Caco-2 (cell line): ENCODE measurements around the gene MTAP. TPM values are rescaled to one million over a fixed set of nuclear protein-coding genes. Genes with fewer than 3 reads are reported as not detected.

Experiments used
- BruUV-seq: library from RNA; stranded (reverse); fragments of 400-500 nt; replicated peaks from 2 replicates; lab custom pipeline; 2021; lab: Mats Ljungman, UMichigan
- CTCF ChIA-PET: fragments of 300-600 bp; sonication (Branson Sonifier 250); formaldehyde crosslinking; loops from one replicate; lab custom pipeline; 2022; ENCODE audit warnings: antibody characterized with exemption; lab: Charles Lee
- POLR2A ChIA-PET: fragments of 300-600 bp; sonication (Branson Sonifier 250); formaldehyde crosslinking; loops from one replicate; lab custom pipeline; 2022; ENCODE audit warnings: antibody characterized with exemption; lab: Charles Lee
- DNase-seq, 2 experiments: peaks; one replicate each; pipeline versions ENCODE4 v3.0.0 to v3.0.0-alpha.2; 2020 to 2022
- H3K27me3 ChIP-seq: replicated peaks from 2 replicates; pipeline ENCODE4 v1.6.0; 2011; ENCODE audit warnings: low read length; ENCODE audit not compliant: control insufficient read depth, insufficient read depth
- H3K36me3 ChIP-seq: 2 replicates; pipeline ENCODE4 v1.5.1; 2011; ENCODE audit warnings: low read length; ENCODE audit not compliant: control insufficient read depth, insufficient read depth
- H3K4me1 ChIP-seq: fragments of 250-450 bp; sonication (Bioruptor Pico); 2 replicates; pipeline ENCODE4 v1.5.1; 2020; ENCODE audit warnings: mild to moderate bottlenecking
- H3K4me3 ChIP-seq: 2 replicates; pipeline ENCODE4 v1.5.1; 2011; ENCODE audit warnings: low read depth, mild to moderate bottlenecking, control low read depth, low read length
- H3K9me3 ChIP-seq: fragments of 250-450 bp; sonication (Bioruptor Pico); 2 replicates; pipeline ENCODE4 v1.5.1; 2020; ENCODE audit warnings: mild to moderate bottlenecking, moderate library complexity
- H3K27ac Mint-ChIP-seq: one replicate; pipeline ENCODE4 v1.8.0; 2022; ENCODE audit warnings: mixed read lengths; ENCODE audit not compliant: unreplicated experiment
- H3K27me3 Mint-ChIP-seq: one replicate; pipeline ENCODE4 v1.8.0; 2022; ENCODE audit warnings: mixed read lengths; ENCODE audit not compliant: insufficient read depth, unreplicated experiment
- H3K36me3 Mint-ChIP-seq: one replicate; pipeline ENCODE4 v1.8.0; 2022; ENCODE audit warnings: mild to moderate bottlenecking, mixed read lengths; ENCODE audit not compliant: insufficient read depth, unreplicated experiment
- H3K4me1 Mint-ChIP-seq: one replicate; pipeline ENCODE4 v1.8.0; 2022; ENCODE audit warnings: low read depth, mixed read lengths; ENCODE audit not compliant: unreplicated experiment
- H3K4me3 Mint-ChIP-seq: one replicate; pipeline ENCODE4 v1.8.0; 2022; ENCODE audit warnings: mild to moderate bottlenecking, moderate library complexity, mixed read lengths; ENCODE audit not compliant: unreplicated experiment
- H3K9me3 Mint-ChIP-seq: one replicate; pipeline ENCODE4 v1.8.0; 2022; ENCODE audit warnings: mixed read lengths; ENCODE audit not compliant: unreplicated experiment
- CTCF ChIP-seq, 2 experiments: fragments of 200-600 bp in 1 of 2; IDR thresholded peaks; 1 replicate in 1 of 2; 2 replicates in 1 of 2; pipeline versions ENCODE4 v1.5.1 to v1.8.0; 2011 to 2022; ENCODE audit warnings: antibody characterized with exemption in 1 of 2, control low read depth in 1 of 2, inconsistent platforms in 1 of 2, low read depth in 1 of 2, low read length in 1 of 2, mild to moderate bottlenecking in 1 of 2, moderate library complexity in 1 of 2; ENCODE audit not compliant: insufficient read depth in 1 of 2, severe bottlenecking in 1 of 2, unreplicated experiment in 1 of 2
- intact Hi-C: fragments of 100-400 bp; cut with micrococcal nuclease; formaldehyde crosslinking; loops from one replicate; pipeline ENCODE4 v1.10.0; 2022; ENCODE audit not compliant: unreplicated experiment
- total RNA-seq: library from RNA; stranded (reverse); gene quantifications from 2 replicates; pipeline ENCODE4 v1.2.3, GENCODE V29; 2022

The MTAP gene
- total RNA-seq, 1 experiment from 2014 or later: 53.3 TPM

GRCh38 chr9:21848615-21849014, 46.2 kb downstream of the MTAP start:
- peaks cover 8% of the 10 kb centered on the region for H3K9me3 Mint-ChIP-seq
- no peak overlapping the region for H3K27ac Mint-ChIP-seq
- POLR2A ChIA-PET: no interaction called here
- Histone ChIP-seq H3K27me3 (no peaks in the 10 kb centered on the region), H3K4me1 (peaks cover 11% of the 10 kb centered on the region), H3K4me3 (no peak overlapping the region), H3K36me3 (no peaks in the 10 kb centered on the region; the same call in 1 of the 2 replicates), H3K9me3 (no peaks in the 10 kb centered on the region)
- no peaks in the 10 kb centered on the region for H3K4me1 Mint-ChIP-seq
- H3K27me3 Mint-ChIP-seq: no peaks in the 10 kb centered on the region
- intact Hi-C loops: no loop called here
- no TSS peak for BruUV-seq
- H3K4me3 Mint-ChIP-seq: no peak overlapping the region
- TF ChIP-seq CTCF (IDR thresholded peaks at IDR 0.05; ENCODE audit: insufficient read depth in 1 of 2, low read depth in 1 of 2, low read length in 1 of 2, severe bottlenecking in 1 of 2, unreplicated experiment in 1 of 2): no peak
- DNase-seq: no peak
- CTCF ChIA-PET: no interaction called here
- H3K36me3 Mint-ChIP-seq: peaks cover 48% of the 10 kb centered on the region

GRCh38 chr9:21852754-21853153, 50.3 kb downstream of the MTAP start:
- intact Hi-C loops: no loop called here
- H3K4me1 ChIP-seq: peaks cover 25% of the 10 kb centered on the region

GRCh38 chr9:21853414-21853813, 51.0 kb downstream of the MTAP start:
- Mint-ChIP-seq H3K36me3 (peaks cover 28% of the 10 kb centered on the region), H3K9me3 (no peaks in the 10 kb centered on the region), H3K27me3 (no peaks in the 10 kb centered on the region), H3K4me3 (no peak overlapping the region), H3K27ac (no peak overlapping the region), H3K4me1 (peaks cover 16% of the 10 kb centered on the region)
- intact Hi-C loops: no loop called here
- no peak for TF ChIP-seq CTCF (IDR thresholded peaks at IDR 0.05; ENCODE audit: insufficient read depth in 1 of 2, low read depth in 1 of 2, low read length in 1 of 2, severe bottlenecking in 1 of 2, unreplicated experiment in 1 of 2)
- Histone ChIP-seq H3K9me3 (no peaks in the 10 kb centered on the region), H3K27me3 (no peaks in the 10 kb centered on the region), H3K4me1 (peaks cover 25% of the 10 kb centered on the region), H3K4me3 (no peak overlapping the region), H3K36me3 (peaks cover 2% of the 10 kb centered on the region; the same call in 1 of the 2 replicates)
- CTCF ChIA-PET: interaction anchor here (1.7 kb wide), 1 partner anchor 156 kb away, joined by 7 read pairs; the partner anchor contains the start of gene CDKN2B
- POLR2A ChIA-PET: interaction anchor here (0.5 kb wide), 1 partner anchor 40 kb away, joined by 3 read pairs; no protein-coding TSS in a partner anchor
- no peak for DNase-seq
- BruUV-seq: no TSS peak

More at GRCh38 chr9:21852754-21853153, 50.3 kb downstream of the MTAP start:
- Mint-ChIP-seq H3K9me3 (no peaks in the 10 kb centered on the region), H3K4me3 (no peak overlapping the region), H3K4me1 (peaks cover 16% of the 10 kb centered on the region), H3K36me3 (peaks cover 30% of the 10 kb centered on the region), H3K27me3 (no peaks in the 10 kb centered on the region), H3K27ac (no peak overlapping the region)
- ChIA-PET CTCF (no interaction called here), POLR2A (no interaction called here)
- Histone ChIP-seq H3K9me3 (no peaks in the 10 kb centered on the region), H3K27me3 (no peaks in the 10 kb centered on the region), H3K4me3 (no peak overlapping the region), H3K36me3 (peaks cover 2% of the 10 kb centered on the region; the same call in 1 of the 2 replicates)
- no peak for TF ChIP-seq CTCF (IDR thresholded peaks at IDR 0.05; ENCODE audit: insufficient read depth in 1 of 2, low read depth in 1 of 2, low read length in 1 of 2, severe bottlenecking in 1 of 2, unreplicated experiment in 1 of 2)
- BruUV-seq: no TSS peak
- no peak for DNase-seq
